ENCODE measurements around the gene FGF22. TPM values are rescaled to one million over a fixed set of nuclear protein-coding genes. Genes with fewer than 3 reads are reported as not detected.

FGF22 gene
- total and polyA plus RNA-seq, 2 of the 8 experiments (the other 6 are each of a cell fraction or from before 2014, with no cell fraction given) = 0.44 to 1.7 TPM

- no peak overlapping the region for H3K56ac ChIP-seq (replicated peaks; ENCODE audit: insufficient read length, low read depth, low read length)
- ChIA-PET POLR2A (ENCODE audit: partially characterized antibody) (interaction anchor here (0.5 to 2.1 kb wide), 5 partner anchors 16 to 32 kb away, joined by 3 to 6 read pairs (median 4); no protein-coding TSS in a partner anchor), CTCF (ENCODE audit: partially characterized antibody) (interaction anchor here (0.9 kb wide), 1 partner anchor 10 kb away, joined by 3 read pairs; no protein-coding TSS in a partner anchor)
- no peak overlapping the region for H3K4me2 ChIP-seq (ENCODE audit: insufficient read depth in 1 of 2, low read depth in 2 of 2, low read length in 2 of 2)
- no peak overlapping the region for H3K18ac ChIP-seq (ENCODE audit: extremely low read depth, low read length)
- H3K4me1 ChIP-seq (replicated peaks in 1 of 4; ENCODE audit: control insufficient read depth in 3 of 4, insufficient read depth in 4 of 4, low read length in 3 of 4) = no peaks in the 10 kb centered on the region
- no peak overlapping the region for H2BK12ac ChIP-seq (ENCODE audit: low read depth, low read length)
- 95% methylated on average over 21 of the region's 33 CpGs; no CpG with 5 or more reads in 1 of the 2 experiments for WGBS, 2 experiments (ENCODE audit: extremely low coverage in 1 of 2, insufficient coverage in 1 of 2, insufficient read length in 1 of 2, insufficient replicate concordance in 2 of 2, low coverage in 1 of 2, low lambda C conversion rate in 2 of 2, missing lambda C conversion rate in 1 of 2)
- no peaks in the 10 kb centered on the region for H3K9me3 ChIP-seq (ENCODE audit: insufficient read depth in 2 of 2, low read depth in 1 of 2, low read length in 1 of 2)
- H2BK20ac ChIP-seq (ENCODE audit: low read length) = no peak overlapping the region
- H3K79me2 ChIP-seq (ENCODE audit: control insufficient read depth in 1 of 2, insufficient read depth in 2 of 2, low read length in 2 of 2) = no peaks in the 10 kb centered on the region
- H4K20me1 ChIP-seq (replicated peaks in 1 of 2; ENCODE audit: control insufficient read depth in 1 of 2, insufficient read depth in 2 of 2, low read length in 2 of 2) = peaks cover 0 to 9% of the 10 kb centered on the region in 2 experiments
- no peak overlapping the region for H4K91ac ChIP-seq (replicated peaks; ENCODE audit: insufficient read length, low read length)
- H2BK120ac ChIP-seq (replicated peaks; ENCODE audit: low read depth, low read length) = no peak overlapping the region
- no peak overlapping the region for H3K23ac ChIP-seq (ENCODE audit: insufficient read length)
- H2AFZ ChIP-seq (ENCODE audit: low read length) = no peak overlapping the region
- H3K4me3 ChIP-seq (ENCODE audit: extremely low read depth in 1 of 4, insufficient read depth in 2 of 4, low read depth in 3 of 4, low read length in 4 of 4) = no peak overlapping the region
- H3K14ac ChIP-seq (ENCODE audit: insufficient read length) = no peak overlapping the region
- H4K5ac ChIP-seq (ENCODE audit: insufficient read length, low read depth, low read length) = no peak overlapping the region
- no peaks in the 10 kb centered on the region for H3K79me1 ChIP-seq (ENCODE audit: low read depth, low read length)
- no peak overlapping the region for H2BK15ac ChIP-seq (ENCODE audit: low read length)
- H3K27me3 ChIP-seq (replicated peaks in 1 of 4; ENCODE audit: control insufficient read depth in 3 of 4, extremely low read depth in 1 of 4, insufficient read depth in 3 of 4, low read length in 3 of 4) = no peaks in the 10 kb centered on the region
- FAIRE-seq = no peak
- no peaks in the 10 kb centered on the region for H3K23me2 ChIP-seq (ENCODE audit: low read depth, low read length)
- H3K27ac ChIP-seq (ENCODE audit: low read depth, low read length) = no peak overlapping the region
- no peak overlapping the region for H3K4ac ChIP-seq (replicated peaks; ENCODE audit: insufficient read length, low read depth, low read length)
- H3K9ac ChIP-seq (replicated peaks in 1 of 4; ENCODE audit: extremely low read depth in 1 of 4, low read depth in 3 of 4, low read length in 3 of 4) = no peak overlapping the region
- TF ChIP-seq POLR2AphosphoS5 (IDR thresholded peaks at IDR 0.05; ENCODE audit: low read depth, low read length) (no peak), TCF12 (IDR thresholded peaks at IDR 0.05; ENCODE audit: low read depth, low read length) (no peak)
- H2BK5ac ChIP-seq (ENCODE audit: low read depth, low read length) = no peak overlapping the region
- H2AK5ac ChIP-seq (ENCODE audit: low read depth, low read length) = no peak overlapping the region
- no peak for DNase-seq (ENCODE audit: low read depth in 1 of 2, low spot score in 2 of 2)
- H3K36me3 ChIP-seq (ENCODE audit: control insufficient read depth in 2 of 4, insufficient read depth in 4 of 4, low read length in 3 of 4) = peaks cover 2 to 42% (median 20%) of the 10 kb centered on the region in 4 experiments; a peak in 5 of 8 replicates
- H4K8ac ChIP-seq (ENCODE audit: extremely low read depth, insufficient read depth, low read length) = no peak overlapping the region; the same call in 1 of the 2 replicates
Measured at GRCh38 chr19:615619-616018, 24.1 kb upstream of the FGF22 start.
